ENCODE data around the gene STAP1. TPM values are rescaled to one million over a fixed set of nuclear protein-coding genes. Genes with fewer than 3 reads are reported as not detected.

Gene STAP1
- total and polyA plus RNA-seq, 2 experiments from 2014 or later = not detected

DNA sequence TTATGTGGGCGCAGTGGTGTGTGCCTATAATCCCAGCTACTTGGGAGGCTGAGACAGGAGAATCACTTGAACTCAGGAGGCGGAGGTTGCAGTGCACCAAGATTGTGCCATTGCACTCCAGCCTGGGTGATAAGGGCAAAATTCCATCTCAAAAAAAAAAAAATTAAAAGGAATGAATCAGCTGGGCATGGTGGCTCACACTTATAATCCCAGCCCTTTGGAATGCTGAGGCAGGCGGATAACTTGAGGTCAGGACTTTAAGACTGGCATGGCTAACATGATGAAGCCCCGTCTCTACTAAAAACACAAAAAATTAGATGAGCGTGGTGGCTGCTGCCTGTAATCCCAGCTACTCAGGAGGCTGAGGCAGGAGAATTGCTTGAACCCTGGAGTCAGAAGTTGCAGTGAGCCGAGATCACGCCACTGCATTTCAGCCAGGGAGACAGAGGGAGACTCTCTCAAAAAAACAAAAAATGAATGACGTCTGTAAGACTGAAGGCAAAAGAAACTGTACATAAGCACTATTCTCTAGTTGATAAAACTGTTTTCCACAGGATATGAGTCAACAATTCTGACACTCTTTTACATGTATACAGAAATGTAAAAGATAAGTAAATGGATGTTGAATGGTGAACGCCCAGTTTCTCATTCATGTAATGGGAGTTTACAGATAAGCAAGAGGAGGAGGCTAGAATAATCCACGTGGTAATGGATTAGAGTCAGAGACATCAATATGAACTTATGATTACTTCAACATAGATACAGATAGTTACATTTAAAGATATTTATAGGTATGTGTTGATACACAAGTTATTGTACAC, 35.5 kb upstream of the STAP1 start:
- no peaks in the 10 kb centered on the region for H3K27me3 ChIP-seq (ENCODE audit: insufficient read depth)
- H4K20me1 ChIP-seq (replicated peaks; ENCODE audit: insufficient read depth) = no peaks in the 10 kb centered on the region; the same call in 1 of the 2 replicates
- Mint-ChIP-seq H3K9me3 (no peaks in the 10 kb centered on the region), H3K4me1 (no peaks in the 10 kb centered on the region), H3K36me3 (ENCODE audit: low read depth) (peaks cover 2% of the 10 kb centered on the region), H3K4me3 (no peak overlapping the region), H3K27me3 (ENCODE audit: insufficient read depth, low read depth, poor library complexity) (peaks cover 2% of the 10 kb centered on the region), H3K27ac (no peak overlapping the region)
- peaks cover 46% of the 10 kb centered on the region for H3K79me2 ChIP-seq (replicated peaks; ENCODE audit: insufficient read depth)
- no peak overlapping the region for H3K4me2 ChIP-seq
- no peaks in the 10 kb centered on the region for H3K4me1 ChIP-seq (ENCODE audit: insufficient read depth)
- no peaks in the 10 kb centered on the region for H3F3A ChIP-seq (replicated peaks; ENCODE audit: low read depth)
- H3K4me3 ChIP-seq = no peak overlapping the region
- H3K27ac ChIP-seq (ENCODE audit: low read depth) = no peak overlapping the region
- ATAC-seq = no peak
- no peak overlapping the region for H2AFZ ChIP-seq
- TF ChIP-seq, protein P1, sequence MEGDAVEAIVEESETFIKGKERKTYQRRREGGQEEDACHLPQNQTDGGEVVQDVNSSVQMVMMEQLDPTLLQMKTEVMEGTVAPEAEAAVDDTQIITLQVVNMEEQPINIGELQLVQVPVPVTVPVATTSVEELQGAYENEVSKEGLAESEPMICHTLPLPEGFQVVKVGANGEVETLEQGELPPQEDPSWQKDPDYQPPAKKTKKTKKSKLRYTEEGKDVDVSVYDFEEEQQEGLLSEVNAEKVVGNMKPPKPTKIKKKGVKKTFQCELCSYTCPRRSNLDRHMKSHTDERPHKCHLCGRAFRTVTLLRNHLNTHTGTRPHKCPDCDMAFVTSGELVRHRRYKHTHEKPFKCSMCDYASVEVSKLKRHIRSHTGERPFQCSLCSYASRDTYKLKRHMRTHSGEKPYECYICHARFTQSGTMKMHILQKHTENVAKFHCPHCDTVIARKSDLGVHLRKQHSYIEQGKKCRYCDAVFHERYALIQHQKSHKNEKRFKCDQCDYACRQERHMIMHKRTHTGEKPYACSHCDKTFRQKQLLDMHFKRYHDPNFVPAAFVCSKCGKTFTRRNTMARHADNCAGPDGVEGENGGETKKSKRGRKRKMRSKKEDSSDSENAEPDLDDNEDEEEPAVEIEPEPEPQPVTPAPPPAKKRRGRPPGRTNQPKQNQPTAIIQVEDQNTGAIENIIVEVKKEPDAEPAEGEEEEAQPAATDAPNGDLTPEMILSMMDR (conservative IDR thresholded peaks at IDR 0.05; ENCODE audit: low read depth in 2 of 2) = no peak
- TF ChIP-seq, protein P2, sequence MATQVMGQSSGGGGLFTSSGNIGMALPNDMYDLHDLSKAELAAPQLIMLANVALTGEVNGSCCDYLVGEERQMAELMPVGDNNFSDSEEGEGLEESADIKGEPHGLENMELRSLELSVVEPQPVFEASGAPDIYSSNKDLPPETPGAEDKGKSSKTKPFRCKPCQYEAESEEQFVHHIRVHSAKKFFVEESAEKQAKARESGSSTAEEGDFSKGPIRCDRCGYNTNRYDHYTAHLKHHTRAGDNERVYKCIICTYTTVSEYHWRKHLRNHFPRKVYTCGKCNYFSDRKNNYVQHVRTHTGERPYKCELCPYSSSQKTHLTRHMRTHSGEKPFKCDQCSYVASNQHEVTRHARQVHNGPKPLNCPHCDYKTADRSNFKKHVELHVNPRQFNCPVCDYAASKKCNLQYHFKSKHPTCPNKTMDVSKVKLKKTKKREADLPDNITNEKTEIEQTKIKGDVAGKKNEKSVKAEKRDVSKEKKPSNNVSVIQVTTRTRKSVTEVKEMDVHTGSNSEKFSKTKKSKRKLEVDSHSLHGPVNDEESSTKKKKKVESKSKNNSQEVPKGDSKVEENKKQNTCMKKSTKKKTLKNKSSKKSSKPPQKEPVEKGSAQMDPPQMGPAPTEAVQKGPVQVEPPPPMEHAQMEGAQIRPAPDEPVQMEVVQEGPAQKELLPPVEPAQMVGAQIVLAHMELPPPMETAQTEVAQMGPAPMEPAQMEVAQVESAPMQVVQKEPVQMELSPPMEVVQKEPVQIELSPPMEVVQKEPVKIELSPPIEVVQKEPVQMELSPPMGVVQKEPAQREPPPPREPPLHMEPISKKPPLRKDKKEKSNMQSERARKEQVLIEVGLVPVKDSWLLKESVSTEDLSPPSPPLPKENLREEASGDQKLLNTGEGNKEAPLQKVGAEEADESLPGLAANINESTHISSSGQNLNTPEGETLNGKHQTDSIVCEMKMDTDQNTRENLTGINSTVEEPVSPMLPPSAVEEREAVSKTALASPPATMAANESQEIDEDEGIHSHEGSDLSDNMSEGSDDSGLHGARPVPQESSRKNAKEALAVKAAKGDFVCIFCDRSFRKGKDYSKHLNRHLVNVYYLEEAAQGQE (IDR thresholded peaks at IDR 0.05; ENCODE audit: unreplicated experiment) = no peak
- TF ChIP-seq JUNB (IDR thresholded peaks at IDR 0.05; ENCODE audit: unreplicated experiment) (no peak), ZNF331 (CRISPR knock-in tag; IDR thresholded peaks at IDR 0.05; ENCODE audit: low read depth) (no peak), STAT1 (IDR thresholded peaks at IDR 0.05; ENCODE audit: unreplicated experiment) (no peak), EZH2 (IDR thresholded peaks at IDR 0.05; ENCODE audit: low read depth, unreplicated experiment) (no peak), NANOG (IDR thresholded peaks at IDR 0.05; ENCODE audit: borderline replicate concordance) (no peak), CREB1 (CRISPR knock-in tag; IDR thresholded peaks at IDR 0.05; ENCODE audit: low read depth) (no peak), EZH2phosphoT487 (IDR thresholded peaks at IDR 0.05; ENCODE audit: unreplicated experiment) (no peak), POLR2AphosphoS5 (IDR thresholded peaks at IDR 0.05; ENCODE audit: low read depth) (no peak), ZNF114 (CRISPR knock-in tag; IDR thresholded peaks at IDR 0.05) (no peak)
- TF ChIP-seq, protein P3, sequence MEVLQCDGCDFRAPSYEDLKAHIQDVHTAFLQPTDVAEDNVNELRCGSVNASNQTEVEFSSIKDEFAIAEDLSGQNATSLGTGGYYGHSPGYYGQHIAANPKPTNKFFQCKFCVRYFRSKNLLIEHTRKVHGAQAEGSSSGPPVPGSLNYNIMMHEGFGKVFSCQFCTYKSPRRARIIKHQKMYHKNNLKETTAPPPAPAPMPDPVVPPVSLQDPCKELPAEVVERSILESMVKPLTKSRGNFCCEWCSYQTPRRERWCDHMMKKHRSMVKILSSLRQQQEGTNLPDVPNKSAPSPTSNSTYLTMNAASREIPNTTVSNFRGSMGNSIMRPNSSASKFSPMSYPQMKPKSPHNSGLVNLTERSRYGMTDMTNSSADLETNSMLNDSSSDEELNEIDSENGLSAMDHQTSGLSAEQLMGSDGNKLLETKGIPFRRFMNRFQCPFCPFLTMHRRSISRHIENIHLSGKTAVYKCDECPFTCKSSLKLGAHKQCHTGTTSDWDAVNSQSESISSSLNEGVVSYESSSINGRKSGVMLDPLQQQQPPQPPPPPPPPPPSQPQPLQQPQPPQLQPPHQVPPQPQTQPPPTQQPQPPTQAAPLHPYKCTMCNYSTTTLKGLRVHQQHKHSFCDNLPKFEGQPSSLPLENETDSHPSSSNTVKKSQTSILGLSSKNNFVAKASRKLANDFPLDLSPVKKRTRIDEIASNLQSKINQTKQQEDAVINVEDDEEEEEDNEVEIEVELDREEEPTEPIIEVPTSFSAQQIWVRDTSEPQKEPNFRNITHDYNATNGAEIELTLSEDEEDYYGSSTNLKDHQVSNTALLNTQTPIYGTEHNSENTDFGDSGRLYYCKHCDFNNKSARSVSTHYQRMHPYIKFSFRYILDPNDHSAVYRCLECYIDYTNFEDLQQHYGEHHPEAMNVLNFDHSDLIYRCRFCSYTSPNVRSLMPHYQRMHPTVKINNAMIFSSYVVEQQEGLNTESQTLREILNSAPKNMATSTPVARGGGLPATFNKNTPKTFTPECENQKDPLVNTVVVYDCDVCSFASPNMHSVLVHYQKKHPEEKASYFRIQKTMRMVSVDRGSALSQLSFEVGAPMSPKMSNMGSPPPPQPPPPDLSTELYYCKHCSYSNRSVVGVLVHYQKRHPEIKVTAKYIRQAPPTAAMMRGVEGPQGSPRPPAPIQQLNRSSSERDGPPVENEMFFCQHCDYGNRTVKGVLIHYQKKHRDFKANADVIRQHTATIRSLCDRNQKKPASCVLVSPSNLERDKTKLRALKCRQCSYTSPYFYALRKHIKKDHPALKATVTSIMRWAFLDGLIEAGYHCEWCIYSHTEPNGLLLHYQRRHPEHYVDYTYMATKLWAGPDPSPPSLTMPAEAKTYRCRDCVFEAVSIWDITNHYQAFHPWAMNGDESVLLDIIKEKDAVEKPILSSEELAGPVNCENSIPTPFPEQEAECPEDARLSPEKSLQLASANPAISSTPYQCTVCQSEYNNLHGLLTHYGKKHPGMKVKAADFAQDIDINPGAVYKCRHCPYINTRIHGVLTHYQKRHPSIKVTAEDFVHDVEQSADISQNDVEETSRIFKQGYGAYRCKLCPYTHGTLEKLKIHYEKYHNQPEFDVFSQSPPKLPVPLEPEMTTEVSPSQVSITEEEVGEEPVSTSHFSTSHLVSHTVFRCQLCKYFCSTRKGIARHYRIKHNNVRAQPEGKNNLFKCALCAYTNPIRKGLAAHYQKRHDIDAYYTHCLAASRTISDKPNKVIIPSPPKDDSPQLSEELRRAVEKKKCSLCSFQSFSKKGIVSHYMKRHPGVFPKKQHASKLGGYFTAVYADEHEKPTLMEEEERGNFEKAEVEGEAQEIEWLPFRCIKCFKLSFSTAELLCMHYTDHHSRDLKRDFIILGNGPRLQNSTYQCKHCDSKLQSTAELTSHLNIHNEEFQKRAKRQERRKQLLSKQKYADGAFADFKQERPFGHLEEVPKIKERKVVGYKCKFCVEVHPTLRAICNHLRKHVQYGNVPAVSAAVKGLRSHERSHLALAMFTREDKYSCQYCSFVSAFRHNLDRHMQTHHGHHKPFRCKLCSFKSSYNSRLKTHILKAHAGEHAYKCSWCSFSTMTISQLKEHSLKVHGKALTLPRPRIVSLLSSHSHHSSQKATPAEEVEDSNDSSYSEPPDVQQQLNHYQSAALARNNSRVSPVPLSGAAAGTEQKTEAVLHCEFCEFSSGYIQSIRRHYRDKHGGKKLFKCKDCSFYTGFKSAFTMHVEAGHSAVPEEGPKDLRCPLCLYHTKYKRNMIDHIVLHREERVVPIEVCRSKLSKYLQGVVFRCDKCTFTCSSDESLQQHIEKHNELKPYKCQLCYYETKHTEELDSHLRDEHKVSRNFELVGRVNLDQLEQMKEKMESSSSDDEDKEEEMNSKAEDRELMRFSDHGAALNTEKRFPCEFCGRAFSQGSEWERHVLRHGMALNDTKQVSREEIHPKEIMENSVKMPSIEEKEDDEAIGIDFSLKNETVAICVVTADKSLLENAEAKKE (CRISPR knock-in tag; IDR thresholded peaks at IDR 0.05) = no peak
- TF ChIP-seq, protein P4, sequence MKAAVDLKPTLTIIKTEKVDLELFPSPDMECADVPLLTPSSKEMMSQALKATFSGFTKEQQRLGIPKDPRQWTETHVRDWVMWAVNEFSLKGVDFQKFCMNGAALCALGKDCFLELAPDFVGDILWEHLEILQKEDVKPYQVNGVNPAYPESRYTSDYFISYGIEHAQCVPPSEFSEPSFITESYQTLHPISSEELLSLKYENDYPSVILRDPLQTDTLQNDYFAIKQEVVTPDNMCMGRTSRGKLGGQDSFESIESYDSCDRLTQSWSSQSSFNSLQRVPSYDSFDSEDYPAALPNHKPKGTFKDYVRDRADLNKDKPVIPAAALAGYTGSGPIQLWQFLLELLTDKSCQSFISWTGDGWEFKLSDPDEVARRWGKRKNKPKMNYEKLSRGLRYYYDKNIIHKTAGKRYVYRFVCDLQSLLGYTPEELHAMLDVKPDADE (IDR thresholded peaks at IDR 0.05) = no peak
- DNase-seq (ENCODE audit: low spot score) = no peak
- no peaks in the 10 kb centered on the region for H3K9me2 ChIP-seq (ENCODE audit: insufficient read depth)
- no peaks in the 10 kb centered on the region; the same call in 1 of the 2 replicates for H3K36me3 ChIP-seq (ENCODE audit: insufficient read depth)
